HG02938 (cell line): ENCODE results near the gene TIGIT.

Experiments
- ATAC-seq: cut with Tn5 transposase; IDR thresholded peaks from one replicate; pipeline ENCODE4 v1.9.1; 2021; ENCODE audit warnings: mild to moderate bottlenecking, moderate library complexity; ENCODE audit not compliant: unreplicated experiment

TIGIT gene

DNA sequence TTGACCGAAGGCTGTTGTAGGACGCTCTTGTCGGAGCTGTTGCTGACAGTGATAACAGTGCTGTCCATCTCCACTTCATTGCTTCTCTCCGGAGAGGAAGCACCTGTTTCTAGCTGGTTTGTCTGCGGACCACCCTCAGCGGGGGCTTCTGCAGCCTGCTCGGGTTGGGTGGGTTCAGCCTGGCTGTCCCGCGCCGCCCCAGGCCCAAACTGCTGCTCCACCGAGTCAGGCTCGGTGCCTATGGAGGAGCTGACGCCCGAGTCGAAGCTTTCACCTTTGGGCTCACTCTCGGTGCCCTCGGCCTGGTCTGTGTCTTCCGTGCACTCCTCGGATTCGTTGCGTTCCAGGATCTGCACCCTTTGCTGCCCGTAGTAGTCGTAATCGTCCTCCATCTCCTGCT, 56.9 kb downstream of the TIGIT start:
- no peak for ATAC-seq

DNA sequence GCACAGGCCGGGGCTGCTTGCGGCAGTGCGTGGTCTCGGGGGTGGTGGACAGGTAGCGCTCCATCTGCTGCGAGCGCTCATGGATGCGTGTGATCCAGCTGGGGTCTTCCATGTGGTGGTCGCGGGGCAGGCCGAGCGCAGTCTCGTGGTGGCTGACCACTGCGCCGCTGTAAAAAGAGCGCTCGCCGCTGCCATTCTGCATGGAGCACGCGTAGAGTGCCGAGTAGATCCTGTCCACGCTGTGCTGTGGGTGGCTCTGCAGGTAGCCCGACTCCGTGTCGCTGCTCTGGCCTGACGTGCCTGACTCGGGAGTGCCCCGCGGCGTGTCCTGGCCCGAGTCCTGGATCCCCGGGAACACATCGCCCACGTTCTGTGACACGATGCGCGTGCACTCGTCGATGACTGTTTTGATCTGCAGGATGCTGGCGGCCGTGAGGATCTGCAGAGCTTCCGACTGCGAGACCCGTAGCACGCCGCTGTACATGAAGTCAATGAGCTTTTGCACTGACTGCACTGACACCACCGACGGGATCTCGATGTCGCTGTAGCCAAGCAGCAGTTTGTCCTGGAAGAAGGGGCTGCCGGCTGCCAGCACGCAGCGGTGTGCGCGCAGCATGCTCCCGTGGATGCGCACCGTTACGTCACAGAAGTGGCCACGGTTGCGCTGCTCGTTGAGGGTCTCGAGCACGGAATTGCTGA, 57.4 kb downstream of the TIGIT start:
- ATAC-seq = no peak

DNA sequence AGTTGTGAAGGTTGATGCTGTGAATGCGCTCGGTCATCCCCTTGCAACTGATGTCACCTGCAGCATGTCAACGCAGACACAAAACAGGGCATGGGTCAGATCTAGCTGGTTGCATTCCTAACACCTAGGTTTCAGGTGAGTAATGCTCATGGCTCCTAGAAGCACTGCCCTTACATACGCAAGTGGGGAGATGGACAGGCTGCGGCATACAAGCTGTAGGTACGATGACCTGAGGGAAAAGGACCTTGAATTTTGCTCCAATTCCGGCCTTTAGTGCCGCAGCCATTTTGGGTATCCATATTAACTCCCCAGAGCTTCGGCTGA, 58.0 kb downstream of the TIGIT start:
- no peak for ATAC-seq

DNA sequence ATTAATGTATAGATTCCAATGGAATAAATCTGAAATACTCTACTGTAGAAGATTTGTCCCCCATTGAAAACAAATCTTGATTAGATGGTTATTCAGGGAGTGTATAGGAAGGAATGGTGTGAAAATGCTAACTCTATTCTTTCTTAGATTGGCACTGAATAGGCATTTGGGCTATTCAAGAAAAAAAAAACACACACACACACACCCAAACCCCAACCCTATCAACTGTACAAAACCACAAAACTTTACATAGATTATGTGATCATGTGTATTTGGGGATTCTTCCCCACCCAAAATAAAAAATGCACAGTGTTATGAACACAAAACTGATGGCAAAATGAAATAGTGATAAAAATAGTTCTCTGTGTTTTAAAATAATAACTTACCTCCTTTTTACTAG, 61.8 kb downstream of the TIGIT start:
- no peak for ATAC-seq

DNA sequence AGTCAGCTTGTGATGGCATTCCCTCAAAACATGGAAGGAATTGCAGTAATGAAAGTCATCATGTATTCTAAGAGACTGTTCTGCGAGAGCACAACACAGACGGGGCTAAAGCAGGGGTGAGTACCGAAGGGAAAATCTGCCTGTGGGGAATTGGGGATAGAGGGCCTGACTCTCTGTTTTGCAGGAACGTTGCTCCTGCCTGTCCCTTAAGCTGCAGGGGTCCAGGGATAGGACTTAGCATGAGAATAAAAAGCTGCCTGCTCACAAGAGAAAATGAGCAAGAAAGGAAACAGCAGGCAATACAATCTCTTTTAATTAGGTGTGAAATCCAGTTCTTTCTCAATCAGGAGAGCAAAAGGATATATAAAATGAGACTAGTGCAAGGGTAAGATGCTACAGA, 62.2 kb downstream of the TIGIT start:
- ATAC-seq = no peak

DNA sequence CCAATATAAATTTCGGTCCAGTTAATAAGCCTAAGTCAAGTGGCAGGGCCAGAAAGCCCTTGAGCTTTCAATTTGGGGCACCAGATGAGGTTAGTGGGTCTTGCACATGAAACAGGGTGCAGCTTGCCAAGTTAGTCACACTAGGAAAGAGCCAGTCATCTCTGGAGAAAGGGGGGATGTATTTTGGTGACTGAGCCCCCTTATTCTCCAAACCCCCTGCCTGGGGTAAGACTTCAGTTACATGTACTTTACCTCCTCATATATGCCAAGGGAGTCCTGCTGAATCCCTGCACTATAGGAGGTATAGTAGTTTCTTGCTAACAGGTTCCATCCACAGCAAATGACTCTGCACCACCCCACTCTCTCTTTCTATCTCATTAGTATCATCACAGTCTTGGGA, 62.7 kb downstream of the TIGIT start:
- no peak for ATAC-seq
